HG02981 (cell line): ENCODE results near the gene NYAP2.

Experiments
- ATAC-seq: cut with Tn5 transposase; IDR thresholded peaks from one replicate; pipeline ENCODE4 v1.9.1; 2021; ENCODE audit warnings: mild to moderate bottlenecking, moderate library complexity; ENCODE audit not compliant: unreplicated experiment

NYAP2 gene

DNA sequence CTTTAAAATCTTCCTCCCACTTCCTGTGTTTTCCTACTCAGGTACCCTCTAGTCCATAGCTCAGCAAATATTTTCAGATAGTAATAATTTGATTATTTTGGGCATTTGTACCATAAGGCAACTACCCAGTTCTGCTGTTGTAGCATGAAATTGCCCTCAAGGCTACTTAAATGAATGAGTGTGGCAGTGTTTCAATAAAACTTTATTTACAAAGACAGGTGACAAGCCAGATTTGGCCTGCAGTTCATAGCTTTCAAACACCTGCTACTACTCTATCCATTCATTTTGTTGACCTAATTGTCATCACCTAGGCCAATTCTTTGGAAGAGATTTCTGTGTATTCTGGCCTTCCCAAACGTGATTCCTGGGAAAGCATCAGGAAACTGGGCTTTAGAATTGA, 28.9 kb downstream of the NYAP2 start:
- ATAC-seq = no peak

DNA sequence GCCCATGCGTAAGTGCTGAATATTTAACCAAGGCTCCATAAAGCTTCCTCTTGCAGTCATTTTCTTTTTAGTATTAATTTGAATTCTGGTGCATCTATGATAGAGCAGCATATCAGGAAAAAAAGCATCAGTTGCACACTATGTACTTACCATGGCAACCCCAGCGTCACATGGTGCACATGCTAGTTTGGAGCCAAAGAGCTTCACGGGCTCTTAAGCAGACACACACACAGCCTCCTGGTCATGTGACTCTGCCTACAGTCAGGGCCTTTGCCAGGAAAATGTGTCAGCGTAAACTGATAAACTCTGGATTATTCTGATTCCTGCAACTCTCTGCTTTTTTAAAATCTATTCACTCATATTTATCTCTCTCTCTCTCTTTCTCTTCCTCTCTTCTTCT, 30.2 kb downstream of the NYAP2 start:
- no peak for ATAC-seq

DNA sequence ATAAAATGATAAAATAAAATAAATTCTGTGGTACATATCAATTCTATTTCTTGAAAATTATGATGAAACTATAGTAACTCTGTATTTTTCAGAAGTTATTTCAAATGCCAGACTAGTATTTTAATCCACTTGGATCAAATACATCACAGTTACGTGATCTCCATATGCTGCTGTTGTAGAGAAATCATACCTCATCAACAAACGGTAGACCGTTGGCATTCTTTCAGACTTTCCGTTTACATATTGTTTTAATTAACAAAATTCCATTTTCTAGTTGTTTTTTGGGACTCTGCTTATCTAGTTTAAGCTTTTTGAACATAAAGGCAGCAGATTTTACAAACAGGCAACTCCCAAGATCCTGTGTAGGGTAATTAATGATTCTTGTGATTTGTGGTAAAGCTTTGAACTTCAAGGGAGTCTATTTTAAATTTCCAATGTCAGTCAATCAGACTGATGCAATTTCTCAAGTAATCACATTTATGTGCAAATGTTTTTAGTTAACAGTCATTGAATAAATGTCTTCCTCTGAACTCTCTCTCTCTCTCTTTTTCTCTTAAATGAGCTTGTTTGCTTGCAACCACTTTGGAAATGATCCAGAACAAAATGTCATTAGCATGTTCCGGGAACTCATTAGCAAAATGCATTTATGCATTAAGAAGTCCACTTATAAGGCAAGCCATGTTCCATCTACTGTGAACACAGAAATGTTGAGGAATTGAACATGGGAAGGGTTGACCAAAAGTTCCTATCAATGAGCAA, 31.8 kb downstream of the NYAP2 start:
- no peak for ATAC-seq

DNA sequence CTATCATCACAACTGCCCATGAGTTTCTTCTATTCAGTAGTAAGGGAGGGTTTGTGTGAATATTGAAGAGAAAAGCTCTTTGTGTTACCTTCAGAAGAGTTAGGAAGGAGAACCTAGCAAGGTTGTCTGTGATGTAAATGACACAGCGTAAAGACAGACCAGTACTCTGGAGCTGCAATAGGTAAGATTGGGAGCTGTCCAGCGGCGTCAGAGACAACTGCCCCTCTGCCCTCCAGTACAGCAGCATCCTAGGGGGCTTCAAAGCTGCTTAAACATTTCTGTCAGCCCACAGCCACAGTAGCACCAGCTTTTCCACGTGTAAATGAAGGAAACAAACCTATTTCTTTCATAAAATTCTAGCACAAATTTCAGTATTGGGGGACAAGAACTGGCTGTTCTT, 34.5 kb downstream of the NYAP2 start:
- ATAC-seq = no peak

DNA sequence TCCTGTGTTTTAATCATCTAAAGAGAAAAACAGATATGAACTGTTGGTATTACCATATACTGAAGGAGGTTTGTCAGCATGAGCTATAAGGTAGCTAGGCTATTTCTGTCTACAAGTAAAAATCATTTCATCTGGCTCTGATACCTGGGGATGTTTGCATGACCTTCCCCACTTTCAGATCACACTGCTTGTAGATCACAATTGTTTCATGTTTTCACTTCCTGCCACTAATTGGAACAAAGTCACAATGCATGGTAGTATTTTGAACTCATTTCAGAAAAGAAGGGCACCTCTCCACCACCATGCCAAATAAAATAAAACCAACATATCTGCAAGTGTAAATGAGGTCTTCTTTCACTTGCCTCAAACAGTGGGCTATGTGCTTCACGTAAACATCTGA, 37.8 kb downstream of the NYAP2 start:
- no peak for ATAC-seq

DNA sequence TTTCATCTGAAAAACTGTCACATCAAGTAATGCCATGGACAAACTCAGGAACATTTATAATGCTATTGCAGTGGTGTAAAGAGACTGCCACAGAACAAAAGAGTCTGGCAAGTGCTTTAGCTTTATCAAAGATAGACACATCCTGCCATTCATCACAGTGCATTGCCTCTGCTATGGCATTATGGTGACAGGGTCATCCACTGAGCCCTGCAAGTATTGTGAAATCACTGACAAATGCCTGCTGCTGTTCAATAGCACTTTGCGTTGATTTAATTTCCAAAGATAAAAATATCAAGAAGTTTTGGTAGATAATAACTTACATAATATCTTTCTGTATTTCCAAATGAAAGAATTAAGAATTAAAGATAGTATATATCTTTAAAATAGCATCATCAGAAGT, 38.7 kb downstream of the NYAP2 start:
- no peak for ATAC-seq

DNA sequence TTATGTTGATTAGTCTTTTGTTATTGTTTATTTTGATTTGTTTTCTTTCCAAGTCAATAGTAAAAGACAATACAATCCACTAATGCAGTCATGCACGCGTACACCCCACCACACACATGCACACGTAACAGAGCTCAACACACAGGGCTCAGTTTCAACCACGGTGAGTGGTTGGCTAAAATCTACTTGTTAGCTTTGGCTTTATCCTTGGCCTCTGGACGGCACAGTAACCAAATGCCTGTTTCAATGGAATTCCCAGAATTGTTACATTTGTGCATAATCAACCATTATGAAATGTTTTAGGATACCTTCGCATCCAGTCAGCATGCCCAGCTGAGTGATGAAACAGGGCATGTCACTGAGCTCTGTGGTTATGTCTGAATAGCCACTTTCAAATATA, 53.2 kb downstream of the NYAP2 start:
- no peak for ATAC-seq

DNA sequence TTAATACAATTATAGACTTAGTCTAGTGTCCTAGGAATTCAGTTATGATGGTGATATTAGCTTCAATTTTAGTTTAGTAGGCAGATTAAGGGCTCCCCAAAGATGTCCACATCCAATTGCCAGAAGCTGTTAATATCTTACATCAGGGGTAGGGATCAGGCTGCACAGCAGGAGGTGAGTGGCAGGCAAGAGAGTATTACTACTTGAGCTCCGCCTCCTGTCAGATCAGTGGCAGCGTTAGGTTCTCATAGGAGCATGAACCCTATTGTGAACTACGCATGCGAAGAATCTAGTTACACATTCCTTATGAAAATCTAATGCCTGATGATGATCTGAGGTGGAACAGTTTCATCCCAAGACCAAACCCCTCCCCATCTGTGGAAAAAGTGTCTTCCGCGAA, 54.9 kb downstream of the NYAP2 start:
- no peak for ATAC-seq

DNA sequence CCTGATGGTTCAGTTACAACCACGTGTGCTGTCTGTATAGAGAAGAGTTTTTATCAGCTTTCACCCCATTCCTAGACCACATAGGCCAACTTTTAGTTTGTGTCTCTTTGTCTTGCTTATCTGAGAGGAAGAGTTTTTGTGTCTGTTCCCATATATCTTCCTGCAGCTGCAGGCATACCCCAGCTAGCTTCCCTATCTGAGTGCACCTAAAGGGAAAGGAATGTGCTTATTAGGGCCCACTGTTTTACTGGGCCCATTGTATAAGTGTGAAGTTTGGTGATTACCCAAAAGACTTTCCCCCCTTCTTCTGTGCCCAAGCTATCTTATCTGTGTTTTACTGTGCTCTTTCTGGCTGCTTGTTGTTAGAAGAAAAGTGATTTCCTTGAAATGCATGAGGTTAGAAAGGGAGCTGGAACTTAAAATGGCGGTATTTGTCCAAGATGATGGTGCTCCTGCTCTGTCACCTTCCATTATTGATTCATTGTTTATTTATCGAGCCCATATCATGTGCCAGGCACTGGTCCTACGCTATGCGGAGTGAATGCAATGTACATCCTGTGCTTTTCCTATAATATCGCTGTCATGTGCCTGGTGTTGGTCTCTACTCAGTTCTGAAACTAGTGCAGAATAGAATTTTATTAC, 57.2 kb downstream of the NYAP2 start:
- ATAC-seq = no peak

DNA sequence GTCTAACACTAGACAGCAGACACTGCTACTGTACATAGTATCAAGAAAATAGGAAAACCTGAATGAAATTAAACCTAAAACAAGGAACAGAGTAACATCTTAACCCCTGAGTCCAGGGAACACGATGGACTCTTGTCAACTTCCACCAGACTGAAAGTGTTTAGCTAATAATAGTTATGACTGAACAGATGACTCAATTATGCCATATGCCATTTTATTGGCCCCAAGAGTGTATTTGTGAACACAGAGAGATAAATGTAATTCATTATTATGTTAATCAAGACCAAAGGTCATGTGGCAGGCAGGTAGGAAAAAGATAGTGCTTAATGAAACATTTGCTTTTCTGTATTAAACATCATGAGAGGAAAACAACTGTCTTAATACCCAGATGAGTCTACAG, 58.0 kb downstream of the NYAP2 start:
- ATAC-seq = no peak

DNA sequence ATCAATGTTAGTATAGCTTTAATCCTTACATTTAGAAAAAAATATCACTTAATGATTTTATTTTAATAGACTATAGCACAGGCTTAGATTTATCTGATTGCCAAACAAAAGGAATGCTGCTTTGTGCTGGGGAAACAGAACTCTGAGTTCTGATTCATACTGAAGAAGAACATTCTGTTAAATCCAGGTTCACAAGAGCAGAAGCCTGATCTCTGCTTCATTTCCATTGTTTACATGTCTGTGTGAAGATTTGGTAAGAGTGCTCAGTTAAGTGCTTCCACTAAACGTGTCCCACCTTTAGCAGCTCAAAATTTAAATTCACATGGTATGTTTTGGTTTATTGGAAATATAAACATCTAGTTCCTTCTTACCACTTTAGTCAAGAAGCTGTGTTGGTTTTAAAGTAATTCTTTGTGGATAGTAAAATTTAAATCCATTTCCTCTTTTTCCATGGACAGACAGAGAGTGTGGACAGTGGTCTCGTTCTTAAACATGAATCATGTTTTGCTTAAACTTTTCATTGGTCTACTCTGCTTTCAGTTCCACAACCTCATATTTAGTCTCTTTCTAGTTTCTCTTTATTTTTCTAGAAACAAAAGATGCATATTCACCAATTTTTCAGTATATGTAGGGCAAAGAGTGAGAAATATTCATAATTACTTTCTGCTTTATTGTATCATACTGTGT, 59.1 kb downstream of the NYAP2 start:
- peak; percentile 75 for ATAC-seq

DNA sequence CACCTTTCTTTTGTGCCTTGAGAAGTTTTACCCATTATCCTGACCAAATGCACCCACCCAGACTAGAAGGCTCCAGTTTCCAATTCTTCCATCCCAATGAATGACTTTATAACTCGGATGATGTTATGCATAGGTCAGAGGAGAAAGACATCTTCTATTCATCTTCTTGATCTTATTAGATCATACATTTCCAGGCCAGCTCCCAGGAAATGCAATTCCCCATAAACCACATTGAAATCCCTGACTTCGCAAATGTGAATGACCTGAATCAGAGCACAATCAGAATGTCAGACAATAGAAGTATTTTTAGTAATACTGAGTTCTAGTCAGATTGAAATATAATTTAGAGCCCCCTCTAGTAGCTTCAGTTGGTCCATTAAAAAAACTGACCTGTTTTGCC, 62.9 kb downstream of the NYAP2 start:
- ATAC-seq = no peak

DNA sequence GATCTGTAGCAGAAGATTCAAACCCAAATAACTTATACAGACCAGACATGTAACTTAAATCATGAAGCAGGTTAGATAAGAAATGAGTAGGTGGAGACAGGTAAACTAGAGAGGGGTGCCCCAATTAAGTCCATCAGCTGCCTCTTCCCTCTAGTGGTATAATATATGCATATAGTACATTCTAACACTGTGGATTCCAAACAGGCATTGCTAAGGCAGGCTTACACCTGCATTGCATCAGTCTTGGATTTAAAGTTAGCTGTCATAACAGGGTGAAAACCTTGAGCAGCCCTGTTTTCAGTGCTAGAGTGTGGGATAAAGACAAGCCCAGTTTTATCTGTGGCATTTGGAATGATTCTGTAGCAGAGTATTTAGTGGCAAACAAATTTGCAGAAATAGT, 63.4 kb downstream of the NYAP2 start:
- ATAC-seq = no peak

DNA sequence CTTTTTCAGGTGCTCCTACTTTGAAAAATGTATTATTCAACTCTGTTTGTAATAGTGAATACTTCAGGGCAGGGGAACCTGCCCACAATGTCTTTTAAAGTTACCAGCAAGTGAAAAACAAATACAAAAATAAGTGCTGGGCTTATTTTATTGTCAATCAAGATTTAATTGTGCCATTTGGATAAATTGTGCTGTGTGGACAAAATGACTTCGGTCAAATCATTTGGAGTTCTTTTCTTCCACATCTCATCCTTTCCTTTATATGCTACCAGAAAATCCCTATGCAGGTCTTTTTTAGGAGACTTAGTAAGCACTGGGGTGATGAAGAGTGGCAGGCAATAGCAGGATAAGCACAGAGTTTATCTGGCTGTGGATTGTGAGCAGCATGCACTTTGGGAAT, 63.9 kb downstream of the NYAP2 start:
- no peak for ATAC-seq

DNA sequence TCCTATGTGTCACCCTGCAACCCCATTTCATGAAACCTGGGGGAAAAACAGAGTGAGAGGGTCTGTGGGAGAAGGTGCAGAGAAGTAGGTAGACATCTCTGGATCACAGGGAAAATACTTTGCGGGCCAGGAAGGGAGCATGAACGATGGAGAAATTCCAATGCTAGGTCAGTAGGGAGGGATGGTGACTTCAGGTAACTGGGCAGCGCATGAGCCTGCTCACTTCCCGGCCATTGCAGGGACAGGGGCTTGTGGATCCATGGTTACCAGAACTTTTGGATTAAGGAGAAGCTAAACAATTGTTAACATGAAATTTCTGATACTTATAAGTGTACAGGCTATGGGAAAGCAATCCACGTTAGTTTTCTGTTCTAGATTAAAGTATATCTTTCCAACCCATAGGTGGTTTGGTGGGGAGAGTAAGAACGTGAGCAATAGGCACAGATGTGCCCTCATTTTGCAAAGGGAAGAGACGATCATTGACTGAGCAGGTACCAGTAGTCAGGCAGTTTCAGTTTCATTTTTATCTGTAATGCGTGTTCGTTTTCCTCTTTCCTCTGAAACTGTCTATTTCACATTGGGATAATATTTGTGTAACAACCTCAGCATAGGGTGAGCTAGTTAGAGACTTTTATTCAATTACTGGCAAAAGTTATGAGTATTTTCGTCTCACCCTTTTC, 65.0 kb downstream of the NYAP2 start:
- peak; percentile 90 for ATAC-seq

DNA sequence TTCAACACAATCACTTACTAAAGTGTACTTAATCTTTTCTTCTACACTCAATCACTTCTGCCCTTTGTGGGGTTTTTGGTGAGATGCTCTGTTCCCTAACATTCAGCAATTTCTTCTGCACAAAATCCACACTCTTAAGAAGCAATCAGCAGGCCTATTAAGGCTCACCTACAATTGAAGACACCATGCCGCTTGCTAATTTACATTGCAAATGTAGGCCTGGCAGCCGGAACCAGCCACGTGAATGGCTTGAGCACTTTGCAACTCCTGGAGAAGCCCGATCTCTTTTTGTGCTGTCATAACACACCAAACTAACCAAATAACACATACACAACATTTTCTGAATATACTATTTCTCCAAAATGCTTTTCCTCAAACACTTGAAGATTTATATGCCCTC, 66.3 kb downstream of the NYAP2 start:
- ATAC-seq = no peak

DNA sequence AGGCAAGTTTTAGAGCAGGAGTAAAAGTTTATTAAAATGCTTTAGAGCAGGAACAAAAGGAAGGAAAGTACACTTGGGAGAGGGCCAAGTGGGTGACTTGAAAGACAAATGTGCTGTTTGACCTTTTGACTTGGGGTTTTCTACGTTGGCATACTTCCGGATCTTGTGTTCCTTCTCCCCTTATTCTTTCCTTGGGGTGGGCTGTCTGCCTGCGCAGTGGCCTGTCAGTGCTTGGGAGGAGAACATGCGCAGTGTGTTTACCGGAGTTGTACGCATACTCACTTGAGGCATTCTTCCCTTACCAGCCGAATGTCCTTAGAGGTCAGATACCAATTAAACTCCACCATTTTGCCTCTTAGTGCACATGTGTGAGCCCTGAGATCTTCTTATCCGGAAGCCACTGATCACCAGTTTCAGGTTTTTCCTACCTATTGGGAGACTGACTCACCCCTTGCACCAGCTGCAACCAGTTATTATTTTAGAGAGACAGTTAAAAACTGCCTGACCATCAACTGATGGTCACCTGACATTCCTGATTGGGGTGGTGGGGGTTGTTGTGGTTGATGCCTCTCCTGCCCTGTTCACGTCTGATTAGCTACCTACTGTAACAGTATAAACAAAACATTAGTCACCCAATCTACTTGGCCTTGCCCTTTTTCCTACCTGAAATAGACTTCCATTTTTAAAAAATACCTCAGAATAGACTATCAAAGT, 67.5 kb downstream of the NYAP2 start:
- ATAC-seq = no peak

DNA sequence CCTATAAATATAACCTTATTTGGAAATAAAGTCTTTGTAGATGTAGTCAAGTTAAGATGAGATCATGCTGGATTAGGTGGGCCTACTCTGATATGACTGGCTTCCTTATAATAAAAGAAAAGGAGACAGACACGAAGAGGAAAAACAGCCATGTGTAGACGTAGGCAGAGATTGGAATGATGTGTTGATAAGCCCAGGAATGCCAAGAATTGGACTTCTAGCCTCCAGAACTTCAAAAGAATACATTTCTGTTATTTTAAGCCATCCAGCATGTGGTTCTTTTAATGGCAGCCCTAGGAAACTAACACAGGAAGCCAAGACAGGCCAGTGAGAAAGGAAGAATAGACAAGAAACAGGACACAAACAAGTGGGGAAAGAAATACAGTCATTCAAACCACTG, 68.6 kb downstream of the NYAP2 start:
- ATAC-seq = no peak

DNA sequence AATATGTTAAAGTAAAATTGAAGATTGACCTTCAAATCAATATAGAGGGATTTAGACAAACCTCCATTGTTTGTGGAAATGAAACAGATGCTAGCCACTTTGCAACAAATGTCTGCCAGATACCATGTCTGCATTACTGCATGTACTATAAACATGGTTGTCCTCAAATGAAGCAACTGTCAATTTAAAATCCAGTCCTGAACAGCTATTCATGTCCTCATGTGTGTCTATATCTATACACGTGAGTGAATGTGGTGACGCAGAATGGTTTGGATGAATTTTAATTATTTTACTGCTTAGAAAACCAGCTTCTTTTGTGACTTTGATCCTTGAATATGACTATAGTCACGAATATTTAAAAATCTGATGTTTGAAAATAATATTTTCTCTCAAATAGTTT, 71.5 kb downstream of the NYAP2 start:
- ATAC-seq = no peak

DNA sequence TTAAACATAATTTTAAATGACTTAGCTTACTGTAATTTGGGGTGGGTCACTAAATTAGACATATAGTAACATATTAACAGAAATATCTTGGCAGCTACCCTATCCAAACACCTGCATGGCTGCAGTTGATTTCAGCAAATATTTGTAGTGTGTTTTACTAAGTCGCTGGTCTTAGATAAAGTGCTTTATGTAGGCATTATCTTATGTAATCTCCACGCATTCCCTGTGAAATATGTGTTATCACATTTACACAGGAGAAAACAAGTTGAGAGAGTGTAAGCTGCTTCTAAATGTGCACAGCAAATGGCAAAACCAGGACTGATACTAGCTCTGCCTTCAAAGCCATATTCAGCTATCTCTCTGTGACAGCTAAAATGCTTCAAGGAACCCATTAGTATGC, 72.0 kb downstream of the NYAP2 start:
- ATAC-seq = no peak

DNA sequence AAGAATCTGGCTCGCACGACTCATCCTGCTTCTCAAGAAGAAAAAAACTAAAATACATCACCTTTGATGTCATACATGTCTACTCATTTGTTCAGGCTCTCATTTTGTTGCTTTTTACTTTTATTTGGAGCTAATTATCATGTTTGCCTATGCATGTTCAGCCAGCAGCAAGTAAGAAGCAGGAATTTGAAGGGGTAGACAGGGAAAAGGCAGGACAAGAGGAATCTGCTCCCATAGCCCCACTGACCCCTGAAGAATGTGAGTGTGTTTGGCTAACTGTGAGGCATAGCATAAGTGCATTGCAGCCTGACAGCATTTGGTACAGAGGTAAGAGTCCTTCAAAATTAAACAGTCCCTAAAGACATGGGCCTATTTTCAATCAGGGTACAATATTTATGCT, 72.7 kb downstream of the NYAP2 start:
- ATAC-seq = no peak
